ENCODE data around the gene DIDO1.

DNA sequence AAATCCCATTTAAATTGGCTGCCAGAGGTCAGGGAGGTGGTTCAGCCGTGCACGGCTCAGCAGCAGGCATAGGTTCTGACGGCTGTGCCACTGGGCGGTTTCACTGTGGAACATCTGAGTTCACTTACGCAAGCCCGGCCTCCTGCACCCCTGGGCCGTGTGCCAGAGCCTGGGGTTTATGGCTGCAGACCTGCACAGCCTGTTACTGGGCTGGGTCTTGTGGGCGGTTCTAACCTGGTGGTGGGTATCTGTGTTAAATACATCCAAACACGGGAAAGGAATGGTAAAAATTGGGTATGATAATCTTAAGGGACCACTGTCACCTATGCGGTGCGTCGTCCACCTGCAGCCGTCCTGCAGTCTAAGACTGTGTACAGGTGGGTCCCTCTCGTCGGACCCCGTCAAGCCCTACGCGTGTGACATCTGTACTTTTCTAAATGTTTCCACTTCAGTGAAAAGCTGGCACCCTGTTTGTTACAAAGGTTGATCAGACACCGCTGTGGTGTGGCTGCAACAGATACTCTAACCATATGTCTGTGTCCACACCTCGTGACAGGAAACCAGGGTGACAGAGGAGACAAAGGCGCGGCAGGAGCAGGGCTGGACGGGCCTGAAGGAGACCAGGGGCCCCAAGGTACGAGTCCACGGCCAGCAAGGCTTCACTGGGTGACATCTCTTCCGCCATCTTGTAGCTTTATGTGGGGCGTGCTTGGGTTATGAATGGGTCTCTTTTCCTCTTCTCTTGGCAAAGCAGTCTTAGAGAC, 88.0 kb downstream of the DIDO1 start:
- TF ChIP-seq ARHGAP35 (IDR thresholded peaks at IDR 0.05; ENCODE audit: partially characterized antibody) (no peak), POLR2A (conservative IDR thresholded peaks at IDR 0.05) (no peak), MYC (IDR thresholded peaks at IDR 0.05; ENCODE audit: low read depth, low read length) (no peak), MYC (CRISPR knock-in tag; IDR thresholded peaks at IDR 0.05; ENCODE audit: borderline replicate concordance, low read depth) (no peak), E2F1 (CRISPR knock-in tag; IDR thresholded peaks at IDR 0.05) (no peak), MYNN (IDR thresholded peaks at IDR 0.05) (no peak), MYNN (CRISPR knock-in tag; IDR thresholded peaks at IDR 0.05) (no peak), ZNF274 (IDR thresholded peaks at IDR 0.05; ENCODE audit: borderline replicate concordance, low read depth, low read length) (no peak), GABPB2 (CRISPR knock-in tag; conservative IDR thresholded peaks at IDR 0.05) (no peak), ZNF512 (tag; IDR thresholded peaks at IDR 0.05) (no peak), SMARCA4 (IDR thresholded peaks at IDR 0.05) (no peak), SP1 (CRISPR knock-in tag; IDR thresholded peaks at IDR 0.05) (no peak)
- TF ChIP-seq, protein P1, sequence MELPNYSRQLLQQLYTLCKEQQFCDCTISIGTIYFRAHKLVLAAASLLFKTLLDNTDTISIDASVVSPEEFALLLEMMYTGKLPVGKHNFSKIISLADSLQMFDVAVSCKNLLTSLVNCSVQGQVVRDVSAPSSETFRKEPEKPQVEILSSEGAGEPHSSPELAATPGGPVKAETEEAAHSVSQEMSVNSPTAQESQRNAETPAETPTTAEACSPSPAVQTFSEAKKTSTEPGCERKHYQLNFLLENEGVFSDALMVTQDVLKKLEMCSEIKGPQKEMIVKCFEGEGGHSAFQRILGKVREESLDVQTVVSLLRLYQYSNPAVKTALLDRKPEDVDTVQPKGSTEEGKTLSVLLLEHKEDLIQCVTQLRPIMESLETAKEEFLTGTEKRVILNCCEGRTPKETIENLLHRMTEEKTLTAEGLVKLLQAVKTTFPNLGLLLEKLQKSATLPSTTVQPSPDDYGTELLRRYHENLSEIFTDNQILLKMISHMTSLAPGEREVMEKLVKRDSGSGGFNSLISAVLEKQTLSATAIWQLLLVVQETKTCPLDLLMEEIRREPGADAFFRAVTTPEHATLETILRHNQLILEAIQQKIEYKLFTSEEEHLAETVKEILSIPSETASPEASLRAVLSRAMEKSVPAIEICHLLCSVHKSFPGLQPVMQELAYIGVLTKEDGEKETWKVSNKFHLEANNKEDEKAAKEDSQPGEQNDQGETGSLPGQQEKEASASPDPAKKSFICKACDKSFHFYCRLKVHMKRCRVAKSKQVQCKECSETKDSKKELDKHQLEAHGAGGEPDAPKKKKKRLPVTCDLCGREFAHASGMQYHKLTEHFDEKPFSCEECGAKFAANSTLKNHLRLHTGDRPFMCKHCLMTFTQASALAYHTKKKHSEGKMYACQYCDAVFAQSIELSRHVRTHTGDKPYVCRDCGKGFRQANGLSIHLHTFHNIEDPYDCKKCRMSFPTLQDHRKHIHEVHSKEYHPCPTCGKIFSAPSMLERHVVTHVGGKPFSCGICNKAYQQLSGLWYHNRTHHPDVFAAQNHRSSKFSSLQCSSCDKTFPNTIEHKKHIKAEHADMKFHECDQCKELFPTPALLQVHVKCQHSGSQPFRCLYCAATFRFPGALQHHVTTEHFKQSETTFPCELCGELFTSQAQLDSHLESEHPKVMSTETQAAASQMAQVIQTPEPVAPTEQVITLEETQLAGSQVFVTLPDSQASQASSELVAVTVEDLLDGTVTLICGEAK (IDR thresholded peaks at IDR 0.05) = no peak
- TF ChIP-seq, protein P1 (CRISPR knock-in tag; IDR thresholded peaks at IDR 0.05) = no peak

Data from K562 (cell line).